NT2/D1 (cell line): ENCODE measurements around the gene ALX1.

Experiments
- YY1 ChIP-seq: IDR thresholded peaks from 2 replicates; pipeline ENCODE4 v1.6.1; 2011; ENCODE audit not compliant: insufficient read length, insufficient read depth
- ZNF274 ChIP-seq: IDR thresholded peaks from 2 replicates; pipeline ENCODE4 v1.6.1; 2011; ENCODE audit warnings: mild to moderate bottlenecking, low read depth, low read length

- TF ChIP-seq ZNF274 (no peak), YY1 (no peak)
Observed at GRCh38 chr12:85237327-85237726, 42.7 kb upstream of the ALX1 start.
